Kidney (tissue), 14 donors: ENCODE data around the gene KLHDC2. TPM values are rescaled to one million over a fixed set of nuclear protein-coding genes. Genes with fewer than 3 reads are reported as not detected.

Experiments used
- DNase-seq, 5 donors: peaks; one replicate each; pipeline ENCODE4 v3.0.0-alpha.2; 2013 to 2020
- FAIRE-seq: peaks from 2 replicates; lab custom pipeline; 2012; peaks lifted over from hg19 to GRCh38; lab: Jason Lieb, UNC
- H3K27ac ChIP-seq, 2 donors: one replicate each; pipeline ENCODE4 v1.7.0; 2013; ENCODE audit warnings: low read depth in 2 of 2, low read length in 2 of 2, inconsistent platforms in 1 of 2
- H3K27me3 ChIP-seq: one replicate; pipeline ENCODE4 v1.7.1; 2013; ENCODE audit warnings: low read length, inconsistent platforms; ENCODE audit not compliant: control insufficient read depth, insufficient read depth
- H3K36me3 ChIP-seq, 3 donors: one replicate each; pipeline versions ENCODE4 v1.7.0 to v1.7.1; 2013; ENCODE audit warnings: low read length in 3 of 3, control low read depth in 1 of 3, inconsistent platforms in 1 of 3; ENCODE audit not compliant: insufficient read depth in 3 of 3, control insufficient read depth in 2 of 3
- H3K4me1 ChIP-seq, 3 donors: one replicate each; pipeline versions ENCODE4 v1.7.0 to v1.7.1; 2013; ENCODE audit warnings: low read length in 3 of 3, inconsistent platforms in 1 of 3, low read depth in 1 of 3; ENCODE audit not compliant: control insufficient read depth in 2 of 3, insufficient read depth in 2 of 3
- H3K4me3 ChIP-seq, 3 donors: one replicate each; pipeline versions ENCODE4 v1.7.0 to v1.8.1; 2013; ENCODE audit warnings: low read length in 3 of 3, control low read depth in 1 of 3, inconsistent platforms in 1 of 3
- H3K9ac ChIP-seq, 3 donors: one replicate each; pipeline versions ENCODE4 v1.7.0 to v1.7.1; 2013; ENCODE audit warnings: low read length in 3 of 3, control low read depth in 1 of 3, inconsistent platforms in 1 of 3
- H3K9me3 ChIP-seq, 3 donors: one replicate each; pipeline versions ENCODE4 v1.7.0 to v1.7.1; 2013; ENCODE audit warnings: low read length in 3 of 3, control low read depth in 1 of 3, inconsistent platforms in 1 of 3; ENCODE audit not compliant: control insufficient read depth in 2 of 3, insufficient read depth in 1 of 3
- intact Hi-C: fragments of 100-400 bp; cut with DNase I; formaldehyde crosslinking; loops from one replicate; pipeline ENCODE4 v1.11.1; 2022
- polyA plus RNA-seq: library from polyadenylated mRNA; stranded (reverse); fragments of 350-450 nt; fragmentation: Illumina TruSeq; extraction: RNeasy Lipid Tissue Mini Kit (QIAGEN cat#74804); gene quantifications from one replicate; pipeline ENCODE4 v1.2.3, GENCODE V29; 2014; ENCODE audit warnings: low read depth, low replicate concordance; ENCODE audit not compliant: insufficient read depth
- total RNA-seq: library from RNA; stranded (reverse); fragmentation: NEBNext Ultra II Directional; extraction: Animal tissue kit (Norgen Biotek cat#: 25700); gene quantifications from one replicate; pipeline ENCODE4 v1.2.1, GENCODE V29; 2021
- TF ChIP-seq, protein P1 (sequence below): IDR thresholded peaks from 3 replicates; pipeline ENCODE4 v1.5.1; 2012; ENCODE audit warnings: mild to moderate bottlenecking, moderate library complexity, borderline replicate concordance; ENCODE audit not compliant: insufficient read depth; ENCODE audit errors: extremely low read depth
- donor health status: control.
- donor health status: control.
- donor health status: control.
- donor health status: control.
- donor health status: control.
- donor health status: DM: yes; HTN: yes; CAD: no.
- donor health status: Normal renal cell carcinoma (clear cell type).

Gene KLHDC2
- total and polyA plus RNA-seq, 2 donors from 2014 or later: 58.7 to 83.4 TPM

GRCh38 chr14:49783394-49784014 is 15.6 kb downstream of the KLHDC2 start:
- Histone ChIP-seq H3K9me3 (no peaks in the 10 kb centered on the region), H3K27ac (no peak overlapping the region), H3K9ac (no peak overlapping the region), H3K4me3 (no peak overlapping the region), H3K4me1 (no peaks in the 10 kb centered on the region), H3K36me3 (peaks cover 24 to 62% (median 42%) of the 10 kb centered on the region in 3 donors), H3K27me3 (no peaks in the 10 kb centered on the region)
- TF ChIP-seq, protein P1, sequence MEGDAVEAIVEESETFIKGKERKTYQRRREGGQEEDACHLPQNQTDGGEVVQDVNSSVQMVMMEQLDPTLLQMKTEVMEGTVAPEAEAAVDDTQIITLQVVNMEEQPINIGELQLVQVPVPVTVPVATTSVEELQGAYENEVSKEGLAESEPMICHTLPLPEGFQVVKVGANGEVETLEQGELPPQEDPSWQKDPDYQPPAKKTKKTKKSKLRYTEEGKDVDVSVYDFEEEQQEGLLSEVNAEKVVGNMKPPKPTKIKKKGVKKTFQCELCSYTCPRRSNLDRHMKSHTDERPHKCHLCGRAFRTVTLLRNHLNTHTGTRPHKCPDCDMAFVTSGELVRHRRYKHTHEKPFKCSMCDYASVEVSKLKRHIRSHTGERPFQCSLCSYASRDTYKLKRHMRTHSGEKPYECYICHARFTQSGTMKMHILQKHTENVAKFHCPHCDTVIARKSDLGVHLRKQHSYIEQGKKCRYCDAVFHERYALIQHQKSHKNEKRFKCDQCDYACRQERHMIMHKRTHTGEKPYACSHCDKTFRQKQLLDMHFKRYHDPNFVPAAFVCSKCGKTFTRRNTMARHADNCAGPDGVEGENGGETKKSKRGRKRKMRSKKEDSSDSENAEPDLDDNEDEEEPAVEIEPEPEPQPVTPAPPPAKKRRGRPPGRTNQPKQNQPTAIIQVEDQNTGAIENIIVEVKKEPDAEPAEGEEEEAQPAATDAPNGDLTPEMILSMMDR: no peak
- intact Hi-C loops: no loop called here
- FAIRE-seq: no peak
- no peak for DNase-seq

DNA sequence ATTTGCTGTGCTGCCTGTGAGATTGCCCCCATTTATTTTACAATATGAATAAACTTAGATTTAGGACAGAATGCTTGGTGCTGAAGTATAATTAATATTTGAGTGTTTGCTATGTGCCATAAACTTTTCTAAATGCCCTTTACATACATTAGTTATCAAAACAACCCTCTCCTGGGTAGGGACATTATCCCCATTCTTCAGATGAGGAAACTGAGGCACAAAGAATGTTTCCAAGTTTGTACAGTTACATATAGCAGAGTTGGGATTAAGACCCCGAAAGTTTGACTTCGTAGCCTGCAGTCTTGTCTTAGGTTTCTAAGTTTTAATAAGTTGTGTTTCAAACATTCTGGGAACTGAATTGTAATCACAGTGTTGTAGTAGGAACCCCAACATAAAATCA is 18.4 kb downstream of the KLHDC2 start:
- H3K9ac ChIP-seq: no peak overlapping the region
- FAIRE-seq (no peak), DNase-seq (no peak)
- H3K4me1 ChIP-seq: no peaks in the 10 kb centered on the region
- H3K4me3 ChIP-seq: no peak overlapping the region
- intact Hi-C loops: no loop called here
- peaks cover 19 to 44% (median 34%) of the 10 kb centered on the region in 3 donors for H3K36me3 ChIP-seq
- no peak overlapping the region for H3K27ac ChIP-seq
- H3K9me3 ChIP-seq: no peaks in the 10 kb centered on the region
- H3K27me3 ChIP-seq: no peaks in the 10 kb centered on the region
- TF ChIP-seq, protein P1: no peak

DNA sequence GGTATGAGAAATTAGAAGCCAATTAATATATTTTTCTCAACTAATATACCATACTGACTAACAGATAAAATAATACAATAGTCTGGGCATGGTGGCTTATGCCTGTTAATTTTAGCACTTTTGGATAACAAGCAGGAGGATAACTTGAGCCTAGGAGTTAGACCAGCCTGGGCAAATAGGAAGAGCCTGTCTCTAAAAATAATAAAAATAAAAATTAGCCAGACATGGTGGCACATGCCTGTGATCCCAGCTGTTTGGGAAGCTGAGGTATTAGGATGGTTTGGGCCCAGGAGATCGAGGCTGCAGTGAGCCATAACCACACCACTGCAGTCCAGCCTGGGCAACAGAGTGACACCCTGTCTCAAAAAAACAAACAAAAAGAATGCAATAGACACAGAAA is 24.7 kb downstream of the KLHDC2 start:
- Histone ChIP-seq H3K4me1 (no peaks in the 10 kb centered on the region), H3K36me3 (peaks cover 8 to 31% (median 16%) of the 10 kb centered on the region in 3 donors)

More for the DNA sequence above, 24.7 kb downstream of the KLHDC2 start:
- Histone ChIP-seq H3K27ac (no peak overlapping the region), H3K4me3 (no peak overlapping the region), H3K9me3 (no peaks in the 10 kb centered on the region), H3K27me3 (no peaks in the 10 kb centered on the region), H3K9ac (no peak overlapping the region)
- intact Hi-C loops: no loop called here
- TF ChIP-seq, protein P1: no peak
- FAIRE-seq (no peak), DNase-seq (no peak)
